Mesendoderm (in vitro differentiated cells): Measurements from ENCODE around the gene TBC1D1. TPM values are rescaled to one million over a fixed set of nuclear protein-coding genes. Genes with fewer than 3 reads are reported as not detected.

Experiments used
- DNase-seq: peaks from one replicate; pipeline ENCODE4 v3.0.0; 2013
- H2AK5ac ChIP-seq: 2 replicates; pipeline ENCODE4 v1.6.1; 2013; ENCODE audit warnings: low read length, inconsistent platforms
- H2BK120ac ChIP-seq: 2 replicates; pipeline ENCODE4 v1.6.1; 2013; ENCODE audit warnings: low read depth, mild to moderate bottlenecking, low read length, moderate library complexity, mixed read lengths
- H2BK15ac ChIP-seq: replicated peaks from 2 replicates; pipeline ENCODE4 v1.6.1; 2013; ENCODE audit warnings: low read depth, mild to moderate bottlenecking, moderate library complexity
- H2BK5ac ChIP-seq: 2 replicates; pipeline ENCODE4 v1.6.1; 2013; ENCODE audit warnings: low read length, inconsistent platforms
- H3K18ac ChIP-seq: 2 replicates; pipeline ENCODE4 v1.6.1; 2013; ENCODE audit warnings: mild to moderate bottlenecking, low read length, mixed read lengths
- H3K23ac ChIP-seq: one replicate; pipeline ENCODE4 v1.6.1; 2013; ENCODE audit warnings: low read length
- H3K27ac ChIP-seq: 2 replicates; pipeline ENCODE4 v1.5.1; 2013; ENCODE audit warnings: low read depth, mild to moderate bottlenecking, inconsistent platforms, low read length, moderate library complexity
- H3K27me3 ChIP-seq: 2 replicates; pipeline ENCODE4 v1.6.1; 2013; ENCODE audit warnings: low read length, control low read depth, mild to moderate bottlenecking, inconsistent platforms; ENCODE audit not compliant: insufficient read depth, poor library complexity
- H3K36me3 ChIP-seq: 2 replicates; pipeline ENCODE4 v1.6.1; 2013; ENCODE audit warnings: low read length, inconsistent platforms; ENCODE audit not compliant: control insufficient read depth, insufficient read depth
- H3K4ac ChIP-seq: one replicate; pipeline ENCODE4 v1.6.1; 2013; ENCODE audit warnings: low read depth, mild to moderate bottlenecking, low read length, moderate library complexity
- H3K4me1 ChIP-seq: 2 replicates; pipeline ENCODE4 v1.6.1; 2013; ENCODE audit warnings: low read depth, low read length, inconsistent platforms; ENCODE audit not compliant: control insufficient read depth
- H3K4me2 ChIP-seq: 2 replicates; pipeline ENCODE4 v1.6.1; 2013; ENCODE audit warnings: low read length
- H3K4me3 ChIP-seq: 2 replicates; pipeline ENCODE4 v1.5.1; 2013; ENCODE audit warnings: mild to moderate bottlenecking, low read length
- H3K56ac ChIP-seq: one replicate; pipeline ENCODE4 v1.6.1; 2013; ENCODE audit warnings: low read length
- H3K79me1 ChIP-seq: 2 replicates; pipeline ENCODE4 v1.6.1; 2013; ENCODE audit warnings: low read length, inconsistent platforms
- H3K79me2 ChIP-seq: 2 replicates; pipeline ENCODE4 v1.6.1; 2013; ENCODE audit warnings: mild to moderate bottlenecking, low read length; ENCODE audit not compliant: control insufficient read depth, insufficient read depth
- H3K9ac ChIP-seq: 2 replicates; pipeline ENCODE4 v1.6.1; 2013; ENCODE audit warnings: low read length, inconsistent platforms
- H4K5ac ChIP-seq: one replicate; pipeline ENCODE4 v1.6.1; 2013; ENCODE audit warnings: low read length
- H4K8ac ChIP-seq: one replicate; pipeline ENCODE4 v1.6.1; 2013; ENCODE audit warnings: low read depth, mild to moderate bottlenecking, control low read depth, low read length, moderate library complexity
- WGBS: extraction: QIAGEN DNeasy Blood & Tissue Kit; methylation state at CpG from one replicate; pipeline ENCODE4 v1.1.7; 2013; ENCODE audit warnings: low lambda C conversion rate, missing lambda C conversion rate; ENCODE audit not compliant: insufficient coverage; ENCODE audit errors: extremely low coverage; 5-methylcytosine and 5-hydroxymethylcytosine counted together
- polyA plus RNA-seq, 2 experiments: library from polyadenylated mRNA; stranded (reverse); fragments of 200-250 nt; gene quantifications; one replicate each; pipeline ENCODE4 v1.2.3, GENCODE V29; 2013

The TBC1D1 gene
- polyA plus RNA-seq (2013, experiment 1 of 2): 108 TPM
- polyA plus RNA-seq (2013, experiment 2 of 2): 112 TPM

GRCh38 chr4:37890801-37891259 lies at the start of gene TBC1D1:
Gene TBC1D1, plus strand, starts transcription at chr4:37891084. Its CDS starts 11,012 bp downstream, at chr4:37902096.
- WGBS: no CpG with 5 or more reads among the region's 43 CpGs
- H3K4ac ChIP-seq: no peak within 1 kb of the TSS
- H4K5ac ChIP-seq: no peak within 1 kb of the TSS
- H2BK15ac ChIP-seq: no peak within 1 kb of the TSS
- H3K79me1 ChIP-seq: no peaks in the 10 kb centered on the region
- peak within 1 kb of the TSS; percentile 19 for H3K9ac ChIP-seq
- no peak within 1 kb of the TSS for H3K27ac ChIP-seq
- H3K4me1 ChIP-seq: no peaks in the 10 kb centered on the region
- no peak within 1 kb of the TSS for H3K18ac ChIP-seq
- H3K27me3 ChIP-seq: peaks cover 27% of the 10 kb centered on the region
- H2AK5ac ChIP-seq: no peak within 1 kb of the TSS
- no peak within 1 kb of the TSS for H2BK5ac ChIP-seq
- H3K23ac ChIP-seq: no peak within 1 kb of the TSS
- H3K56ac ChIP-seq: peak within 1 kb of the TSS; percentile 42
- H4K8ac ChIP-seq: no peak within 1 kb of the TSS
- H3K36me3 ChIP-seq: no peaks in the 10 kb centered on the region
- H3K79me2 ChIP-seq: no peaks in the 10 kb centered on the region
- peak; percentile 10 for DNase-seq
- peak within 1 kb of the TSS; percentile 73 for H3K4me2 ChIP-seq
- peak within 1 kb of the TSS; percentile 23 for H3K4me3 ChIP-seq
- no peak within 1 kb of the TSS for H2BK120ac ChIP-seq

GRCh38 chr4:37844204-37844603 lies 46.7 kb upstream of the TBC1D1 start:
- H2BK15ac ChIP-seq: no peak overlapping the region
- no peak overlapping the region for H3K18ac ChIP-seq
- no peak overlapping the region for H4K5ac ChIP-seq
- H3K23ac ChIP-seq: no peak overlapping the region
- H3K79me2 ChIP-seq: no peaks in the 10 kb centered on the region
- no peak overlapping the region for H3K4ac ChIP-seq
- H2BK5ac ChIP-seq: no peak overlapping the region
- H3K79me1 ChIP-seq: no peaks in the 10 kb centered on the region
- no peaks in the 10 kb centered on the region for H3K36me3 ChIP-seq
- no peaks in the 10 kb centered on the region for H3K4me1 ChIP-seq
- H3K56ac ChIP-seq: no peak overlapping the region
- H3K4me2 ChIP-seq: no peak overlapping the region
- H2AK5ac ChIP-seq: no peak overlapping the region
- H3K27me3 ChIP-seq: no peaks in the 10 kb centered on the region
- H2BK120ac ChIP-seq: no peak overlapping the region
- H4K8ac ChIP-seq: no peak overlapping the region
- H3K27ac ChIP-seq: no peak overlapping the region
- no CpG with 5 or more reads among the region's 5 CpGs for WGBS
- H3K9ac ChIP-seq: no peak overlapping the region
- H3K4me3 ChIP-seq: no peak overlapping the region
- no peak for DNase-seq

DNA sequence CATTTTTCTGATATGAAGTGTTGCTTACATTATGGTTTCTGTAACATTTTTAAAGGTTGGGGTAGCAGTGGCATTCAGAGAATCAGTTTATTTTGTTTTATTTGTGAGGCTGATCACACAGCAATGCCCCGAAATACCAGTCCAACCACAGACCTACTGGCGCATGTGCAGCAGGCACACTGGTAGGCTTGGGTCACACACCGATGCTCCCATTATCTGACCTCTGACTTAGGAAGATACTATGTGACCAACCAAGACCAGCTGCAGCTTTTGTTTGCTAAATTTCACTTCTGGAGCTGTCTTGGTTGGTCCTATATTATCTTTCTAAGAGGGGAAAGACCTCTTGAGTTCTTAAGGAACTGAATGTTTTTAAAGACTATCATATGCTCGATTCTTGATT lies 45.7 kb upstream of the TBC1D1 start:
- Histone ChIP-seq H3K4me3 (no peak overlapping the region), H3K23ac (no peak overlapping the region), H3K4ac (no peak overlapping the region), H2BK120ac (no peak overlapping the region), H4K8ac (no peak overlapping the region), H3K79me2 (no peaks in the 10 kb centered on the region), H3K79me1 (no peaks in the 10 kb centered on the region), H2BK5ac (no peak overlapping the region), H3K27me3 (no peaks in the 10 kb centered on the region), H3K56ac (no peak overlapping the region), H3K4me1 (no peaks in the 10 kb centered on the region), H2AK5ac (no peak overlapping the region), H4K5ac (no peak overlapping the region), H3K27ac (no peak overlapping the region), H3K4me2 (no peak overlapping the region), H2BK15ac (no peak overlapping the region), H3K36me3 (no peaks in the 10 kb centered on the region), H3K9ac (no peak overlapping the region), H3K18ac (no peak overlapping the region)
- no peak for DNase-seq
- no CpG with 5 or more reads among the region's 4 CpGs for WGBS

DNA sequence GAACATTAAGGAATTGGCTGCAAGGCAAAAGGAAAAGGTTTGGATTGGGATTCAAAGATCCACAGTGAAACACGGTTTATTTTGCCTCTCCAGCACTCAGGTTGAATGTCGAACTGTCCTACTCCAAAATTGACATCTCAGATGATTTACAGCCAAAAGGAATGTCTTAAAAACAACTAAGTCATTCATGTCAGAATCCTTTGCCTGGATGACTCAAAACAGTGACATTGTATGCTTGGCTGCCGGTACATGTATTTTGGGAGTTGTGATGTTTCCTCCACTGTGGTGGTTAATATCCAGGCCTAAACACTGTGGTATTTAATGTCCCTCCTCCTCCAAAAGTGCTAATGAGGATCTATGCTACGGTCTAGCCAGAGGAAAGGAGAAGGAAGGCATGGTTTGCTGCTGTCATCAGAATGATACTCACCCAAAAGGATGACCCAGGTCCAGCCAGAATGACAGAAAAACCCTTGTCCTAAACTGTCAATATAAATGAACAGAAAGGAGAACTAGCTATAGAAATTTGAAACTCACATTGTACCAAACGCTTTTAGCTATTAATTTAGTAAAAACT lies 43.5 kb upstream of the TBC1D1 start:
- DNase-seq: no peak

DNA sequence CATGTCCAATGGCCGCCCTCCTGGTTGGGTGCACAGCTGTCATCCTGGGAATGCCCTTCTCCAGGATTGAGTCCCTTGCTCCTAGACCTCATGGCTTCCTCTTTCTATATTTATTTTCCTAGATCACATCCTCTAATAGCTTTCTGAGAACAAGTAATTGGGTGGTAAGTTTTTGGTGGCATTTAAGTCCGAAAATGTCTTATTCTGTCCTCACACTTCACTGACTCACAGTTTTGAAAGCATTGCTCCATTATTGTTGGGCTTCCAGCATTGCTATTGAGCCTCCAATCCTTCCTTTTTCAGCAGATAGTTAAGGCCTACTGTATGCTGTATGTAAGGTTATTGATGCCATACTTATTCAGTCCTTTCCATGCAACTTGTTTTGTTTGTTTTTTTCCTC lies 38.5 kb upstream of the TBC1D1 start:
- no peak overlapping the region for H2BK120ac ChIP-seq
- no peaks in the 10 kb centered on the region for H3K79me1 ChIP-seq
- no peak for DNase-seq
- WGBS: no CpG with 5 or more reads among the region's 2 CpGs
- H3K27me3 ChIP-seq: no peaks in the 10 kb centered on the region
- H3K18ac ChIP-seq: no peak overlapping the region
- no peak overlapping the region for H3K23ac ChIP-seq
- no peak overlapping the region for H4K8ac ChIP-seq
- no peak overlapping the region for H2BK15ac ChIP-seq
- no peak overlapping the region for H3K4ac ChIP-seq
- H3K56ac ChIP-seq: no peak overlapping the region
- H3K4me3 ChIP-seq: no peak overlapping the region
- no peak overlapping the region for H3K9ac ChIP-seq
- H4K5ac ChIP-seq: no peak overlapping the region
- H3K4me2 ChIP-seq: no peak overlapping the region
- no peak overlapping the region for H2BK5ac ChIP-seq
- H3K4me1 ChIP-seq: no peaks in the 10 kb centered on the region
- H3K27ac ChIP-seq: no peak overlapping the region
- no peaks in the 10 kb centered on the region for H3K36me3 ChIP-seq
- no peaks in the 10 kb centered on the region for H3K79me2 ChIP-seq
- no peak overlapping the region for H2AK5ac ChIP-seq

More for the DNA sequence above, 43.5 kb upstream of the TBC1D1 start:
- H3K56ac ChIP-seq: no peak overlapping the region
- no peaks in the 10 kb centered on the region for H3K79me1 ChIP-seq
- H2AK5ac ChIP-seq: no peak overlapping the region
- no peak overlapping the region for H4K8ac ChIP-seq
- no peaks in the 10 kb centered on the region for H3K36me3 ChIP-seq
- H3K23ac ChIP-seq: no peak overlapping the region
- H3K4ac ChIP-seq: no peak overlapping the region
- no CpG with 5 or more reads among the region's 5 CpGs for WGBS
- H2BK5ac ChIP-seq: no peak overlapping the region
- H3K4me2 ChIP-seq: no peak overlapping the region
- H3K18ac ChIP-seq: no peak overlapping the region
- no peak overlapping the region for H2BK120ac ChIP-seq
- no peaks in the 10 kb centered on the region for H3K79me2 ChIP-seq
- no peak overlapping the region for H3K9ac ChIP-seq
- H3K27me3 ChIP-seq: no peaks in the 10 kb centered on the region
- no peak overlapping the region for H3K4me3 ChIP-seq
- no peaks in the 10 kb centered on the region for H3K4me1 ChIP-seq
- H4K5ac ChIP-seq: no peak overlapping the region
- H2BK15ac ChIP-seq: no peak overlapping the region
- H3K27ac ChIP-seq: no peak overlapping the region

DNA sequence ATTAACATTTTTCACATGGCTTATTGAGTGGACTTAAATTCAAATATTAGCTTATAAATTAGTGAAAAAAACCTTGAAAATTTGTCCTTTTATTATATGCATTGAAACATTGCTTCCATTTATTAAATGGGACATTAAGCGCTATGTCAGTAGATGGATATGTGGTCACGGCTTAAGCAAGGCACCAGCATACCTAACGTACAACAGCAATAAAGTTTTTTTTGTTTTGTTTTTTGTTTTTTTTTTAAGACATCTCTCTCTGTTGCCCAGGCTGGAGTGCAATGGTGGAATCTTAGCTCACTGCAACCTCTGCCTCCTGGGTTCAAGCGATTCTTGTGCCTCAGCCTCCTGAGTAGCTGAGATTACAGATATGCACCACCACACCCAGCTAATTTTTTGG lies 32.8 kb upstream of the TBC1D1 start:
- Histone ChIP-seq H3K56ac (no peak overlapping the region), H4K5ac (no peak overlapping the region), H3K4me3 (no peak overlapping the region), H3K79me2 (no peaks in the 10 kb centered on the region), H2AK5ac (no peak overlapping the region), H3K79me1 (no peaks in the 10 kb centered on the region), H3K36me3 (no peaks in the 10 kb centered on the region), H2BK15ac (no peak overlapping the region), H3K4me2 (no peak overlapping the region), H3K9ac (no peak overlapping the region), H2BK5ac (no peak overlapping the region), H4K8ac (no peak overlapping the region), H3K18ac (no peak overlapping the region), H3K23ac (no peak overlapping the region), H3K4me1 (no peaks in the 10 kb centered on the region), H2BK120ac (no peak overlapping the region), H3K4ac (no peak overlapping the region), H3K27ac (no peak overlapping the region), H3K27me3 (no peaks in the 10 kb centered on the region)
- WGBS: no CpG with 5 or more reads among the region's 4 CpGs
- no peak for DNase-seq
